HG03432 (cell line): ENCODE measurements around the gene JDP2.
A peak's percentile ranks its signal among the peaks of the same experiment; 100 is the strongest.

ENCODE experiments used
- ATAC-seq: cut with Tn5 transposase; IDR thresholded peaks from one replicate; pipeline ENCODE4 v1.9.1; 2021; ENCODE audit warnings: mild to moderate bottlenecking, moderate library complexity; ENCODE audit not compliant: unreplicated experiment

The JDP2 gene

DNA sequence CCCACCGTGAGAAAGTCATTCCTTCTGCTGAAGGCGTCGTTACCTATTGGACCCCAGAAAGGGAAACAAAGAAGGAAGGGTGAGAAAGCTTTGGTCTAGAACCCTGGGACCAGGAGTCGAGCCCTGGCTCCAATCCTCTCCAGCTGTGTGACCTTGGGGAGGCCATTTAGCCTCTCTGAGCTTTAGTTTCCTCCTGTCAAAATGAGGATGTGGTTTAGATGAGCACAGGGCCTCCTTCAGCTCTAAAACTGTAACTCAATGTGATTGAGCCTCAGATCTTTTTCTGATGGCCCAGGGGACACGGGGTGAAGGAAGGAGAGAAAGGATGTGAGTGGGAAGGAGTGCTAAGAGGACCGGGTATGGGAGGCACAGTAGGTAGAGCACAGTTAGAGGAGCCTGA is 7.7 kb downstream of the JDP2 start:
- no peak for ATAC-seq

DNA sequence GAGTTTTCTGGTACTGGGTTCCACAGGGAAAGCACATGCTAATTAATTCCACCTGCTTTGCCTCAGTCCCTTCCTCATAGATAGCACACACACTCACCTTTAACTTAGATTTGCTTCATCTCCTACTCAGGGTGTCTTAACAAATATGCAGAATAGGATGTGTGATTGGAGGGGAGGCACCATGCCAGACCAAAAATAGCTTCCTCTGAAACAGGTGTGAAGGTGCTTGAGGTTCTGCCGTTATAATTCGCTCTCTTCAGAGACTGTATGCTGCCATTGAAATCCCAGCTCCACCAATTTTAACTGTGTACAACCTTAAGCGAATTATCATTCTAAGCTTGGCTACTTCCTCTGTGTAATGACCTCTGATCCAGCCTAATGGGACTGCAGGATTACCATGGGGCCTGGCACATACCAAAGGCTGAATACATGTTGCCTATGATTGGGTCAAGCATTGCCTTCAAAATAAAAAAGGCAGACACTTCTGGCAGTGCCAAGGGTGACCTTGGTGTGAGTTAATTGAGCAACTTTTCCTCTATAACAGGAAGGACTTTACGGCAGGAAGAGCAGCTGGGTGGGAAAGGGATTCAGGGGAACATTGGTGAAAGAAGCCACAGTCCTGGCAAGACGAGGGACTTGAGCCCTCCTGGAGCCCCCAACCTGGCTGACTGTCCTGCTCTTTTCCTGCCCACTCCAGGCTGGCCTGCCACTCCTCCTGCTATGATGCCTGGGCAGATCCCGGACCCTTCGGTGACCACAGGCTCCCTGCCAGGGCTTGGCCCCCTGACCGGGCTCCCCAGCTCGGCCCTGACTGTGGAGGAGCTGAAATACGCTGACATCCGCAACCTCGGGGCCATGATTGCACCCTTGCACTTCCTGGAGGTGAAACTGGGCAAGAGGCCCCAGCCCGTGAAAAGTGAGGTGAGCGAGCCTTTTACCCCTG is 9.7 kb downstream of the JDP2 start:
- ATAC-seq, result no peak

DNA sequence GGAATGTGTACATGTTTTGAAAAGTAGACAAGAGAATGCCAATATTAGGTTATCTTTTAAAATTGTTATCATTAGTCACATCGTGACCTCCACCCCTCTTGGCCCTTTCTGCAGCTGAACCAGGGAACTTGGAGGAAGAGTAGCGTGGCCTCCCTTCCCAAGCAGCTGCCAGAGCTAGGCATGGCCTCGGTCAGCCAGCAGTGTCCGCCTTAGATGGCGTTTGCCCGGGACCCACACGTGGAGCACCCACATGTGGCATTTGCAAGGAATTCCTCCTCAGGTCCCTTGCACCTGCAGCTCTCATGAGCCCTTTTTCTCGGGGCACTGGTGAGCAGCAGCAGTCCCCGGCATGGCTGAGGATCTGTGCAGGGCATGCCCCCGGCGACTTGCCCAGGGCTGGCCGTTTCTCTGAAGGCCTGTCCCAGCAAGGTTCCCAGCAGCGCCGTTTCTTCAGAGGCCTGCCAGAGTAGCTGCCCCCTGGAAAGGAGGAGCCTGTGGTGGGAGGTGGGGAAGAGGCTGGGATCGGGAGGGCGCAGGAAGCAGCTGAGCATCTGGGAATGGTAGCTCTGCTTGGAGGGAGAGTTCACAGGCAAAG is 10.8 kb downstream of the JDP2 start:
- ATAC-seq, result no peak

DNA sequence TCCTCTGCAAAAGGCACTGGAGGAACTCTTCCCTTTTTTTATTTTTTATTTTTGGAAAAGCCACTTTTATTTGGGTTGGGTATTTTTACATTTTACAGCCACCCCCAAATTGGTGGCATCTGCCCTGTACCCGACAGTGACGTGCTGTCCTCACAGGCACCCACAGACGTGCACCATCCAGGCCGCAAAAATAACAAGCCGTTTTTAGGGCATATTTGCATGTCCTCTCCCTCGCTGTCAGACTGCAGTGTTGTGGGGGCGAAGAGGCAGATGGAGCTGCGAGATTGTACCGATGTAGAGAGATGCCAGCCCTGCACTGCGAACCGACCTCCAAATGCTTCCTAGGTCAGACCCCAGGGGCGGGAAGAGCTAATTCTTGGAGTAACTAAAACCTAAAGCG is 12.2 kb downstream of the JDP2 start:
- ATAC-seq, result no peak

DNA sequence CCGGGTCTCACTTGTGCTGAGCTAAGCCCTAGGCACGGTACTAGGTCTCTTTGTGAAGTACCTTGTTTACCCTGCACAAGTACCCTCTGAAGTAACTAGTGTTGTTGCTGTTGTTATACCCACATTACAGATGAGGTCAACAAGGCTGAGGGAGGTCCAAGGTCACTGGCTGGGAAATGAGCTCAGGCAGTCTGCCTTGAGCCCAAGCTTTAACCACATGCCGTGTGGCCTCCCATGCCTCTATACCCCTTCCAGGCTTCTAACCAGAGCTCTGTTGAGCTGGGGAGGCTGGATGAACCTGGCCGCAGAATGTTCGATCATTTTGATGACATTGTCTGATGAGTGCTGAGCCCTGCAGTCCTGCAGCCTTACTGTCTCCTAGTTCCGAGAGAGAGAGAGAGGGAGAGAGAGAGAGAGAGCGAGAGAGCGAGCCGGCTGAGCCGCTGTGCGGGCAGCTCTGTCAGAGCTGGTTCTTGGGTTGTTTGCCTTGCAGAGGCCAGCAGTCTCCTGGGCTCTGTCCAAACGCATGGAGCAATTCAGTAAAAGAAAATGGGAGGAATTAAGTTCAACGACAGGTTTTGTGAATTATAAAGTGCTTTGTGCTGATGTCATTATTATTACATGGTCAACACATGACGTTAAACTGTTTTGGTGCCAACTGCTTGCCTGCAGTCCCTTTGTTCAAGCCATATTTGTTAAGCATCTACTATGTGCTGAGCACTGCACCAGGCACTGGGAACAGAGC is 13.1 kb downstream of the JDP2 start:
- no peak for ATAC-seq

DNA sequence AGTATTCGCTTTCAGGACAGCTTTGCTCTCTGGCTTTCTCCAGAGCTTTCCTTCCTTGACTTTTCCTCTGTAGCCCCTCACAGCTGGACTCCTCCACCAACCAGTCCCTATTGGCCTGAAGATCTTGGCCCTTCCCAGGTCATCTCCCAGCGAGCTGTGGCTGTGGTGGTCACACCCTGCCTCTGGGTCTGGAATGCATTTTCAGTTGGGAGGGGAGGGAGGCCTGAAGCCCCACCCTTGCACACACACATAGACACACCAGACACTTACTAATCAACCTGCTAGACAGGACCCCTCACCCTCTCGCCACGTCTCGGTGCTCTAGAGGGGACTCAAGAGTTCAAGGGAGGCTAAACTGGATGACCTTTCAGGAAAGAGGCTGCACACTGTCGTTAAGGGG is 13.9 kb downstream of the JDP2 start:
- ATAC-seq, result no peak

DNA sequence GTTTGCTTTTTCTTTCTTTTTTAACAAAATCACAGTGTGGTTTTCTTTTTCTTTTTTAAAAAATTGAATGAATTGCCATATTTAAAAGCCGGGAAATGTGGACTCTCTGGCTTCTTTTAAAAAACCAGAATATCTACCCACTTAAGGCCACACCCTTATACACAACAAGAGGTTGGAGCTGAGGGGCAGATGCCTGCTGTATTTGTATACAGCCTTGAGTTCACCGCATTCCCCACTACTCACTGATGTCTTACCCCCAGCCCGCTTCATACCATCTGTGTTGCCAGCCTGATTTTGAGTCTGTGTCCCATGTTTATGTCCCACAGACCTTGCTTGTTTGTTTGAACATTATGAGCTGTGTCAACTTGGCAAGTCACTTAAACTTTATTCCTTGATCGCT is 14.3 kb downstream of the JDP2 start:
- no peak for ATAC-seq

DNA sequence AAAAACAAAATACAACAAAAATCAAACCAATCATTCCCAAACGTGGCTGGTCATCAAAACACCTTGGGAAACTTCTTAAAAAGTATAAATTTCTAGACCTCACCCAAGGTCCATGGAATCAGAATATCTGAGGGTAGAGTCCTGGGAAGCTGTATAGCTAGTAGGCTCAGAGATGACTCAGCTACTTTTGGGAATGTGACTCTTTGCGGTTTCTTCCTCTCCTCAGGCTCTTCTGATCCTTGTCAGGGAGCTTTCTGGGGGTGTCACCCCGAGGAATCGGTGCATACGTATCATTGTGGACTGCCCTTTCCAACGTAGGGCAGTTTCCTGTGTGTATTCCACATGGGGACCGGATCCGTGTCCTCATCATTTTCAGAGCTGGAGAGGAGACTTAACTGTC is 14.8 kb downstream of the JDP2 start:
- no peak for ATAC-seq

DNA sequence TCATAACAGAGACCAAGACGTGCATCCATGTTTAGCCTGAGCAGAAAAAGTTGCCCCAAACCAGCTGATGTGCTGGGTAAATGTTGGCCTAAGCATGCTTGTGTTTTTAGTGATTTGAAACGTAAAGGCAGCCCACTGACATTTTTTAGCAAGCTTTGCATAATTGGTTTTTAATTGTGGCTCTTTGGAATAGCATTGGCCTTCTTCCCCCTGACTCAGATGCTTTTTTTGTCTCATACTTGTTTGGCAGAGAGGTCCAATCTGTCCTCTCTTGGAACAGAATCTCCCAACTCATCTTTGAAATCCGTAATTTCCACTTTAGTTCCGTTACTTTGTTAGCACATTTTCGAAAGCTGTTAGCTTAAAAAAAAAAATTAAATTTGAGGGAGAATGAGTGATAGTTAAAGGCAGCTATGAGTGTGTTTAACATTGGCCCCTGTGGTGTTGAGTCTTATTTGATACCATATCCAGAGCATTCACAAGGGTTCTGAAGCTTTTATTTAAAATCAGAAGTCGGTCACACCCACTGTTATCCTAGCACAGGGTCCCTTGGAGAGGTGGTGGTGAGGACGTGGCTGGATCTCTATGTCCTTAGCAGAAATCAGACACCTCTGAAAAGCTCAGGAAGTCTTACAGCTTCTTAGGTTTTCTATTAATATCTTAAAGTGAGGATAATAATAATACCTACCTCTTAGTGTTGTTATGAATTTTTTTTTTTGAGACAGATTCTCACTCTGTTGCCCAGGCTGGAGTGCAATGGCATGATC is 15.6 kb downstream of the JDP2 start:
- no peak for ATAC-seq

DNA sequence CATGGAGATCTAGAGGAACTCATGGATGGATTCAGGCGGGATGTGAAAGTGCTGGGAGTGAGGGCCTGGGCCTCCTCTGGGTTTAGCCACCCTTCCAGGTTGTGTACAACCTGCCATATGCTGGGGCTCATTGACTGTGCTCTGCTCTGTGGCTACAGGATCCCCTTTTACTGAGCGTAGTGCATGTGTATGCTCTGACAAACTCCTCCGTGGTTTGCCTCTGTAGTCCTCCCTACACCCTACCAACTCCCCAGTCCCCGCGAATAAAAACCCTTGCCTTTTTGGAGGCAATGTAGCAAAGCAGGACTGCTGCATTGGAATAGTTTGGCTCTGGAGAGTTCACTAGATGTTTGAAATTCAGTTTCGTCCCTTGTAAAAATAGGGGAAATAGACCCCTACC is 17.4 kb downstream of the JDP2 start:
- no peak for ATAC-seq

DNA sequence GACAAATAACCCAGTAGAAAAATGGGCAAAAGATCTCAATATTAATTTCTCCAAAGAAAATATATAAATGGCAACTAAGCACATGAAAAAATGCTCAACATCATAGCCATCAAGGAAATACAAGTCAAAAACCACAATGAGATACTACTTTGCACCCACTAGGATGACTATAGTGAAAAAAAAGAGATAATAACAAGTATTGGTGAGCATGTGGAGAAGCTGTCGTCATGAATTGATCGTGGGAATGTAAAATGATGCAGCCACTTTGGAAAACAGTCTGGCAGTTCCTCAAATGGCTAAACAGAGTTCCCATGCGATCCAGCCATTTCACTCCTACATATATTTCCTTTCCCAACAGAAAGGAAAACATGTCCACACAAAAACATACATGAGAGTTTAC is 18.1 kb downstream of the JDP2 start:
- no peak for ATAC-seq

DNA sequence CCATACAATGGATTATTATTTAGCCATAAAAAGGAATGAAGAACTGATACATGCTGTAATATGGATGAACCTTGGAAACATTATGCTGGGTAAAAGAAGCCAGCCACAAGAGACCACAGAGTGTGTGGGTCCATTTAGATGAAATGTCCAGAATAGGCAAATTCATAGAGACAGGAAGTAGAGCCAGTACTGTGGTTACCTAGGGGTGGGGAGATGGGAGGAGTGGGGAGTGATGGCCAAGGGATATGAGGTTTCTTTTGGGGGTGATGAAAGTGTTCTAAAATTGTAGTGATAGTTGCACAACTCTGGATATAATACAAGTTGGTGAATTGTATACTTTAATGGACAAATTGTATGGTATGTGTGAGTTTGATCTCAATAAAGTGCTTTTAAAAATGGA is 18.6 kb downstream of the JDP2 start:
- no peak for ATAC-seq

DNA sequence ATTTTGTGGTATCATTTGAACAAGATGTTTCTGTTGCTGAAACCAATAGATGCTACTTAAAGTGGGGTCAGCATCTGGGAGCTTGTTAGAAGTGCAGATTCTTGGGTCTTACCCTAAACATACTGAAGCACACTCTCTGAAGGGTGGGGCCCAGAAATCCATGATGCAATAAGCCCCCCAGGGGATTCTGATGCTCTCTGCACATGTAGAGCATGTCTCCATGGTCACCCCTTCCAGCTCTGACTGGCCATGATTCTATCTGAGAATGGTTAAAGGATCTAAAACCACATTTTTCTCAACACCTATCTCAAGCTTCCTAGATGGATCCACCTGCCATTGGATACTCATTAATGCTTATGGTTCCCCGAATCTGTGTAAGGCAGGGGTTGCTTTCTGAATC is 20.4 kb downstream of the JDP2 start:
- no peak for ATAC-seq

DNA sequence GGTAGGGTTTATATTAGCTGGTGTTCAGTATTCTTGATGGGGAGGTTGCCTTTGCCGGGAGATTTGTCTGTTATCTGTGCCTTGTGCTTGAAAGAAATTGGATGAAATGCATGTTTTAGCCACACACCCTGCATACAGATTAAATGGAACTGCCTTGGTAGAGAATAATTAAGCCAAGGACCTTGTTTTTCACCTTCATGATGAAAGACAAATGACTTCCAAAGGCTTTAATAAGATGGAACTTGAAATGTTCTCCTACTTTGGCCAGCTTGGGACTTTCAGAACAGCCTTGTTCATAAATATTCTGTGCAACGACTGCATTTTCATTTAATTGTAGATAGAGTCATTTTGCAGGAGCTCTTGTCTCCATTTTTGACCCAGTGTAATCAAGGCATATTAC is 21.2 kb downstream of the JDP2 start:
- no peak for ATAC-seq

DNA sequence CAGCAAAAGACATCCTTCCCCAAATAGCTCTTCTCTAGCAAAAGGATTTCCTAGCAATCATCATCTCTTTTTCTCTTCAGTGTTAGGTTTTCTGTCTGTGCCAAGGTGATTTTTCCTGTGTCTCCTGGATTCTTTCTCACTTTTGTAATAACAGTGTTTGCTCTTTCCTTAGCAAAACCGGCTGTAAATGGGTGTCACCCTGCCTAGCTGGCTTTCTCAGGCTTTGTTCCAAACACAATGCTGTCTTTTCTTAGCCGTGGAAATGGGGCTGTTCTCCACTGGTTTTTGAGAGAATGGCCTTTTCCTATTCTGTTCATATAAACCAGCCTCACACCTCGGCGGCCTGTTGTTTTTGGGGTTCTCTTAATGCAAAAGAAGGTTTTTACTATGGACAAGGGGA is 21.9 kb downstream of the JDP2 start:
- ATAC-seq, result no peak

DNA sequence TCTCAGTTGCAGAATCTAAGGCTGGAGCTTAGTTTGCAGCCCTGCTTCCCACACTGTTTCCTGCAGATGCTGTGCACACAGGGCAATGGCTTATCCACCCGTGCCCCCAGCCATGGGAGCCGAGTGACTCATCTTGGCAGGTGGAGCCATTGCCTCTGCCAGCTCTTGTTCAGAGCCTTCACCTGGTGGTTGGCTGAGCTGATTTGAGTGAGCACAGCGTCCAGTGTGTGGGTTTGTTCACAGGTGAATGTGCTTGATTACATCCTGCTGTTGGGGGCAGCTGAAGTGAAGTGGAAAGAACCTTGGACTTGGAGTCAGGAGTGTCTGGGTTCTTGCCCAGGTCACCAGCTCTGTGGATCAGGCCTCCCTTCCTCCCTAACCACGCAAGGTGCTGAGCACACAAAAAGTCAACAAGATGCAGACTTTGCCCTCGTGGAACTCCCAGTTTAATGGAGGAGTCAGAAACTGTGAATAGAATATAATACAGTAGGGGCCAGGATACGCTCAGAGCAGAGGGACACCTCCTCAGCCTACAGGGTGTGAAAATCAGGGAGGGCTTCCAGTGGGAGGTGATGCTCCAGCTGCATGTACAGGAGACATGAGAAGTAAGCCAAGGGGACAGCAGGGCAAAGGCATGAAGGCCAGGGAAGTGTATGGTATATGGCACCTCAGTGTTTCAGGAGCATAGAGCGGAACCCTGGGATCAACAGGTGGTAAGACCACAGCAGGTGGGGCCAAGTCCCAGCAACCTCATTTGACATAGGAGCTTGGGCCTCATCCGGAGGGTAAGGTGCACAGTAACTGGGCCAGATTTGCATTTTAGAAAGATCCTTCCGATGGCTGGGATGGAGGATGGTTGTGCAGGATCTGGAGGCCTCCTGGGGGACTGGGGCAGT is 22.8 kb downstream of the JDP2 start:
- no peak for ATAC-seq

DNA sequence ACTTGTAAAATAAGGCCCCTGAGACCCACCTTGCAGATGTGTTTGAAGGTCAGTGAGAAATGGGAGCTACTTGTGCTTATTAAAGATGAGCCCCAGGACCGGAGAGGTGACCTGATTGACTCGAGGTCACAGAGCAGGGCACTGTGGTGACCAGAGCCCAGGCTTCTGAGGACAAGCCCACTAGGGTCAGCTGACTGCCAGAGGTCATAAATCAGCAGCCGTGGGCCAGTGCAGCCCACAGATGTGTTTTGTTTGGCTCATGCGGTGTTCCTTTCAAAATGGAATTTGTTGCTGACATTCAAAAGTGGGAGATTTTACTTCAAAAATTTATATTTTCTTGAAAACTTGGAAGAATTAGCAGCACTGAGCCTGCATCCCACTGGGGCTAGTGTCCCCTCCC is 24.5 kb downstream of the JDP2 start:
- ATAC-seq, result no peak

DNA sequence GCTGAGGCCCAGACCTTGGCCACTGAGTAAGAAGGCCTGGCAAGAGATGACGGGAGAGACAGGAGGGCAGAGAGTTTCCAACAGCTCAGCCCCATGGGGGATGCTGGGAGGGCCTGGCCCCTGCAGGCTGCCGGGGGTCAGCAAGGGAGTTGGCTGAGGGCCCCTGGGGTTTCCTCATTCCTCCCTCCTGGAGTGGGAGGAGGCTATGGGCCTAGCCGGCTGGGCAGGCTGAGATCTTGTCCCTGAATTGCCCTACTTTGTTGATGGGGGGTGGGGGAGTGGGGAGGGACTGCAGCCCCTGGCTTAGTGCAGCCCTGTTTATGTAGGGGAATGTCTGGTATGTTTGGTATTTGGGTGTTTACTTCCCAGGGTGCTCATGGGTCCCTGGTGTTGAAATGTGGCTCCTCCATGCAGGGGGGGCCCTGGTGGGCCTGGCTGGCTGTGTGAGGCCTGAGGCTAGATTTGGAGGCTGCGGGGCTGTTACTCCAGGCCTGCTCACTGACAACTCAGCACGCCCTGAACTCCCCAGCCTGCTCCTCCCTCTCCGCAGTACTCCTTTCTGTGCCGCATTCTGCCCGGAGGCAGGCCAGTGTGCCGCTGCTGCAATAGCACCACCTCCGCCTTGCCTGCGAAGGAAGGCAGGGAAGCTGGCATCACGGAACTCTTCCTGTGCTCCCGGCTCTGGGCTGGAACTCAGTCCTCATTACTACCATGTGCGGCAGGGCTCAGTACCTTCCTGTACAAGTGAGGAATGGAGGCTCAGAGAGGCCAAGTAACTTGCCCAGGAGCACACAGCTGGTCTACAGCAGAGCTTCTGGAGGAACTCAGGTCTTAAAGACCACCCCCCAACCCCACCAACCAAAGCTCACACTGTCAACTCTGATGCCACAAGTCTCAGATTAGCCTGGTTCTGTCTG is 25.3 kb downstream of the JDP2 start:
- no peak for ATAC-seq

DNA sequence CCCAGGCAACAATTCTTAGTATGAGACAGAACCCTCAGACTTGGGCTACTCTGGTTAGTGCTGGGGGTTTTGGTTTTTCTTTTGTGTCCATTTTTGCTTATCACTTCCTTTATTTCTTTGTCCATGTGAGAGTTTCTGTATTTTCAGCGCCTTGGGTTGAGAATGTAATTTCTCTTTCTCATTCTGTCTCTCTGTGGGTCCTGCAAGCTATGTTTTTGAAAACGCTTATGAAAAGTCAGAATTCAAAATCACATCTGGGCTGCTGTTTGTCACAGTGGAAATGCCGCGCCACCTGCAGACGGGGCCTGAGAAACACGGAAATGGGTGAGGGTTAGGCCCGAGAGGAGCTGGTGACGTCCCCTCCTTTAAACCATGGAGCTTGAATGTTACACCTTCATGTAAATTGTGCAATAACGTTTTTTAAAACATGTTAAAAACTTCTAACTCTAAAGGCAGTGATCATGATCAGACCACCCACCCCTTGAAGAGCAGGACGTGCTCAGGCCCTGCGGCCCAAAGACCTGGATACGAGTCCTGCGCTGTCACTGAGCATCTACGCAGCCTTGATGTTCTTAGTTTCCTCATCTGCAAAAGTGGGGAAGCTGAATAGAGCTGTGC is 26.1 kb downstream of the JDP2 start:
- ATAC-seq, result peak; percentile 50
